Left colon (tissue), 2 donors: ENCODE measurements around the gene GRID2. TPM values are rescaled to one million over a fixed set of nuclear protein-coding genes. Genes with fewer than 3 reads are reported as not detected.

Experiments used
- ATAC-seq: fragments of 200-7000 bp; cut with Tn5 transposase; one replicate; pipeline ENCODE4 v1.9.1; 2020; ENCODE audit warnings: mild to moderate bottlenecking, moderate library complexity
- DNase-seq, 2 donors: peaks; one replicate each; pipeline ENCODE4 v3.0.0-alpha.2; 2020
- intact Hi-C, 2 donors: fragments of 100-400 bp; cut with DNase I in 1 of 2; cut with micrococcal nuclease in 1 of 2; formaldehyde crosslinking; loops; one replicate each; pipeline versions ENCODE4 v1.11.2 to v1.14.0; 2022; cut with DNase I, micrococcal nuclease
- total RNA-seq, 2 donors: library from RNA; stranded (reverse); fragmentation: NEBNext Ultra II Directional; extraction: Animal tissue kit (Norgen Biotek cat#: 25700); gene quantifications; one replicate each; pipeline ENCODE4 v1.2.1, GENCODE V29; 2021
- donor health status: DM: no; HTN: no; CAD: no.
- donor health status: DM: yes; HTN: yes; CAD: no.

GRID2 gene
- total RNA-seq, 2 donors from 2014 or later, result not detected

GRCh38 chr4:92497141-92497540 is 193.4 kb downstream of the GRID2 start:
- no peak for DNase-seq
- no peak for ATAC-seq
- intact Hi-C loops, result no loop called here

DNA sequence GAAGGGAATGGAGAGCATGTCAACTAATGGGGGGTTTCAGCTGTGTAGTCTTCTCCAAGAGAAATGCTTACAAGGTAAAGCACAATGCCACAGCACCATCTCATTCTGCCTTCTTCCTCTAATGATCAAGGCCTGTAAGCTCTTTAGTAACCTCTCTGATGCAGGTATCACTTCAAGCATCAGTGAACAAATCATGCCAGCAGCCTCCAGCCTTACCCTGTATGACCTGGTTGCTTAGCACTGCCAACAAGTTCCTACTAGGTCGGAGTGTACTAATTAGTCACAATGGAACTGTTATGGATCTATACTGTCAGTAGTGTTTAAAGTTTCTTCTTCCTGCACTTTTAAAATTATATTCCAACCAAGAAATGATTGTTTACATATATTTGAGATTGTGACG is 197.7 kb downstream of the GRID2 start:
- ATAC-seq (no peak), DNase-seq (no peak)
- intact Hi-C loops, result no loop called here

GRCh38 chr4:92506933-92507332 is 203.2 kb downstream of the GRID2 start:
- no peak for DNase-seq
- intact Hi-C loops, result no loop called here
- no peak for ATAC-seq

- ATAC-seq, result no peak
- intact Hi-C loops, result no loop called here
- DNase-seq, result no peak
These were observed 210.9 kb downstream of the GRID2 start for GRCh38 chr4:92514627-92515026.

DNA sequence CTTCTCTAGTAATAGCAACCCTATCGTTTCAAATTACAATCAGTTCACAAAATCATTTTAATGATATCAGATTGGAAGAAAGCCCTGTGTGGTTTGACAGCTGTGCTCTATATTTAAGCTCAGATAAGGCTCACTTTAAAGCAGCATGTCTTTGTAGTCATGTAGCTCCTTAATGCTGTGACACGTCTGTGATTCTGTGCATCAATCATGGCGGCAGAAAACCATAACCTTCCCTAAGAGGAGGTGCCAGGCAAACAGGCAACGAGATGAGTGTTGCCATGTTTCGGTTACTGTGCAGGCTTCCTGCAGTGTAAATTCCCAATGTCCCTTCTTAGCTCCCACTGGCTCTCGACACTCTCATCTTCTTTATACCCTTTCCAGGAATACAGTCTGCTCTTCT is 212.7 kb downstream of the GRID2 start:
- intact Hi-C loops, result no loop called here
- DNase-seq (no peak), ATAC-seq (no peak)

GRCh38 chr4:92519727-92520126 is 216.0 kb downstream of the GRID2 start:
- intact Hi-C loops, result no loop called here
- no peak for ATAC-seq
- no peak for DNase-seq

DNA sequence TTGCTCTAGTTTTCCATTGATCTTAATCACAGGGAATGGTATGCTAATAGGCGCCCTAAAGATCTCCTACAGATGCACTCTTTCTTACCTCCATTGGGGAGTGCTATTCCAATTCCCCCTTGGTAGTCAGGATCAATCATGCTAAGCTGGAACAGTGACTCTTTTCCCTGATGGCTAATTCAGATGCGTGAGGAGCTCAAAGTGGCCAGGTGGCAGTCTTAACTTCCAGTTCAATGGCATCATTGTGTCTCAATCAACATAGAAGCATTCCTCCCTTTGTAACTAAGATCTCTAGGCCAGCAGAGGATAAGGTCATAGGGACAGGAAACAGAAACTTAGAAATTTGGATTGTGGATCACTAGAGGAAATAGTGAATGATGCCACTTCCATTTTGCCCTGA is 216.8 kb downstream of the GRID2 start:
- no peak for DNase-seq
- intact Hi-C loops, result no loop called here
- no peak for ATAC-seq

- no peak for ATAC-seq
- no peak for DNase-seq
- intact Hi-C loops, result no loop called here
These were observed 218.2 kb downstream of the GRID2 start for GRCh38 chr4:92521941-92522340.

DNA sequence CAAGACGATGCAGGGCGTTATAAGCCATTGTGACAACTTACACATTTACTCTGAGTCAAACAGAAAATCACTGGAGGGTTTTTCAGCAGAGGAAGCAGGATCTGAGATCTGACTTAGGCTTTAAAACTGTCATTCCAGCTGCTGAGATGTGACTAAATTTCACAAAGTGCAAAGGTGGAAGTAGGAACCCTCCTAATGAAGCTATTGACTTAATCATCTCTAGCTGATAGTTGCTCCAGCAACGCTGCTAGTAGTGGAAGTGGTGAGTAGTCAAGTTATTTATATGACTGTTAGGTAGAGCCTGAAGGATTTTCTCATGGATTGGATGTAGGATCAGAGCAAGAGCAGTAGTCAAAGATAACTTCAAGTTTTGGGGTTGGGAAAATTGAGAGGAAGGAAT is 218.6 kb downstream of the GRID2 start:
- DNase-seq, result no peak
- intact Hi-C loops, result no loop called here
- ATAC-seq, result no peak

DNA sequence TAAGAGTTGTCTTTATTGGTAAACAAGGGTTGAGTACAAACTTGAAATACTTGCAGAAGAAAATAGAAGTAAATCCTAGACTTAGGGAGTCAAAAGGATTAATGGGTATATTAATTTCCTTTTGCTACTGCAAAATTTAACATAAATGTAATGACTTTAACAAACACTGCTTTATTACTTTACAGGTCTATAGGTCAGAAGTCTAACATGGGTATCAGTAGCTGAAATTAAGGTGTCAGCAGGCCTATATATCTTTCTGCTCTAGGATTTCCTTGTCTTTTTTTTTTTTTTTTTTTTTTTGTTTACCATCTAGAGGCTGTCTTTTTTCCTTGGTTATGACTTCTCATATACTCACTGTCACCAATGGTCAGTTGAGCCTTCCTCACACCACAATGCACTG is 220.4 kb downstream of the GRID2 start:
- DNase-seq (no peak), ATAC-seq (no peak)
- intact Hi-C loops, result no loop called here

DNA sequence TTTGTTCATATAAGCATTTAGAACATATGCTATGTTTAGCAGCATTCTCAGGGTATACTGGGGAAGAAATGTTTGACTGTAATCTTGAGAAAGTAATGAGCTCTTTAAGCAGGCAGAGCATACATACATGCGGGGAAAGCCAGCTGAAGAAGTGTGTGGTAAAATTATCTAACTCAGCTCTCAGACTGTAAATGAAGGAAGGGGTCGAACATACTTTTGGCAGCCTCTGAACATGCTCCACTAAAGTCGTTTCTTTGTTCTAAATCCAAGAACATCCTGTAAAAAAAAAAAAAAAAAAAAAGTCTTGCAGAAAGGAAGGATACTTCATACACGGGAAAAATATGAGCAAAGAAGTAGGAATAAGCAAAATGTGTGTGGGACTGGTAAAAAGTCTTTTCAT is 224.8 kb downstream of the GRID2 start:
- DNase-seq, result no peak
- intact Hi-C loops, result no loop called here
- no peak for ATAC-seq

DNA sequence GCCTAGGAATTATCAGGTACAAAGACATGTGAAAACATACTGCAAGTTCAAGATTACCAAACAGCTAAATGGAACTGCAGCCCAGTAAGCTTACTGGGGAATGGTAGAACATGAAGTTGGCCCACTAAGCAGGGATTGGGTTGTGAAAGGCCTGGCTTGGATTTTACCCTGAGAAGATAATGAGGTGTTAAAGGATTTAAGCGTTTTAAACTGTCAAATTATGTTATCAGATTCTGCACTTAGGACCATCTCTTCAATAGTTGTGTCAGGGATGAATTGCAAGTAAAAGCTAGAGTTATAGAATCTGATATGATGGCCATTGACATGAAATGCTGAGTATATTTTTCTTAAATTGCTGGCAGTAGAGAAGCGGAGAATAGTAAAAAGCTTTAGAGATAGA is 225.7 kb downstream of the GRID2 start:
- no peak for ATAC-seq
- DNase-seq, result no peak
- intact Hi-C loops, result no loop called here

- intact Hi-C loops, result no loop called here
- ATAC-seq (no peak), DNase-seq (no peak)
These were observed 231.8 kb downstream of the GRID2 start for GRCh38 chr4:92535599-92535998.

DNA sequence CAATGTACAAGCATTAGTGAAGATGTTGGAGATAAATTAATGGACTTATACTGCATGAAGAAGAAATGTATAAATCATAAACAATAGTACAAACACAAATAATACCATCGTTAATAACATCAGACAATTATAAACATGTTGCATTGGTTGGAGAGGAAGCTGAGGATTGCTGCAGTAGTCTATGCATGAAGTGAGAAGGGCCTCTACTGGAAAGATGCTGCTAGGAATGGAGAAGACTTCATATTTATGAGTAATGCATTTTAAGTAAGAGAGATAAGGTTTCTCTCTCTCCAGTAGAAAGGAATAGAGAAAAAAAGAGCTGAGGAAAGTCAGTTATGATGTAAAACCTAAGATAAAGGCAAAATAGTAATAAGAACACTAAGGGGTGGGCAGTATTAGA is 247.8 kb downstream of the GRID2 start:
- DNase-seq, result no peak
- intact Hi-C loops, result no loop called here
- ATAC-seq, result no peak

DNA sequence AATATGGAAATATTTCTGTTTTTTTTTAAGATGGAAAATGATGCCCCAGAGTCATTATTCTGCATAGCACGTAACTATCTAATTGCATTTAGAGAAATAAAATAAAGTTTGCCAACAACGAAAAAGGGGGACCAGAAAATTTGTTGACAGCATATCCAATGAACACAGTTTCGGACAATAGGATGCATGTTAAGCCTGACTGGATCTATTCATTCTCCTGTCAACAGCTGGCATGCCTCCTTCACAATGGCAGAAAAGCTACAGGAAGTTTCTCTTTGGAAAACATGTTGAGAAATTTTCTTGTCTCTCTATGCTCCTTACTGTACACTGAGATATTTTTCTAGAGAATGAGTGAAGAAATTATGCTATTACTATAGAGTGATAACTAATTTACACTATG is 262.5 kb downstream of the GRID2 start:
- no peak for DNase-seq
- intact Hi-C loops, result no loop called here
- no peak for ATAC-seq

- ATAC-seq (no peak), DNase-seq (no peak)
- intact Hi-C loops, result no loop called here
These were observed 277.1 kb downstream of the GRID2 start for GRCh38 chr4:92580816-92581215.

DNA sequence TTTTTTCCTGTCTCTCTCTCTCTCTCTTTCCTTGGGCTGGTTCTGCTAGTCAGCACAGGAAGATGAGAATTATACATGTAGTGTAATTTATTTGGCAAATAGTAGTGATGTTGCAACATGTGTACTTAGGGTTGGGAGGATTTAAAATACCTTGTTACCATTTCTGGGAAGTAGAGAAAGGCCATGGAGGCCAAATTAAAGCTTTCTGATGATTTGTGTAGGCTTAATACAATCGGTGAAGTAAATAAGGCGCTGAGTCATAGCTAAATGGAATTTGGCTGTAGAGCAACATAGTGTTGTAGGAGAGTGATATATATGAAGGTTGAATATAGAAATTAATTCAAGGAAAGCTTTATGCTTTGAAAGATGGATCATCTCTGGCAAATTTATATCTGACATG is 295.3 kb downstream of the GRID2 start:
- ATAC-seq (no peak), DNase-seq (no peak)
- intact Hi-C loops, result no loop called here

GRCh38 chr4:92600638-92601037 is 296.9 kb downstream of the GRID2 start:
- DNase-seq (no peak), ATAC-seq (no peak)
- intact Hi-C loops, result no loop called here

DNA sequence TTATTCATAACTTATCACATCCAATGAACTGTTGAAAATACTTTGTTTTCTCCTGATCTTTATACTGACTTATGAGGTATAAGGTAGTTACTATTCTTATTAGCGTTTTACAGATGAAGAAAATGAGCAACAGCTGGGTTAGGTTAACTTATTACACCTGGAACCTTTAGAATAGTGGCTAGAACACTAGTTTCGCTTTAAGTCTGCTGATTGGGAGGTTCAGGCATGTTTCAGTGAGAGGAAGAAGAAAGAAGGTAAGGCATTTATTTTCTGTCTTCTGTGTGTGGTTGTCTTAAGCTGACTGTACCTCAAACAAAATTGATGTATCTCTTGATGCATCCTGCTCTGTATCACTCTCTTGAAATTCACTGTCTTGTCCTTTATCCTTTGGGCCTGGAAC is 302.5 kb downstream of the GRID2 start:
- DNase-seq (no peak), ATAC-seq (no peak)
- intact Hi-C loops, result no loop called here

GRCh38 chr4:92615049-92615448 is 311.3 kb downstream of the GRID2 start:
- no peak for DNase-seq
- ATAC-seq, result no peak
- intact Hi-C loops, result no loop called here

- ATAC-seq, result no peak
- intact Hi-C loops, result no loop called here
These were observed 315.2 kb downstream of the GRID2 start for GRCh38 chr4:92618968-92619367.

GRCh38 chr4:92629302-92629701 is 325.5 kb downstream of the GRID2 start:
- DNase-seq, result no peak
- ATAC-seq, result no peak
- intact Hi-C loops, result no loop called here

More at GRCh38 chr4:92618968-92619367, 315.2 kb downstream of the GRID2 start:
- no peak for DNase-seq
